Measurements from ENCODE around the gene MLF2. TPM values are rescaled to one million over a fixed set of nuclear protein-coding genes. Genes with fewer than 3 reads are reported as not detected.

The MLF2 gene
- total and polyA plus RNA-seq, 9 of the 15 experiments (the other 6 are each of a cell fraction or from before 2014, with no cell fraction given): 11.4 to 190 (median 139) TPM

GRCh38 chr12:6752921-6753771 lies at the start of gene MLF2 (continued):
- no peak for TF ChIP-seq TCF15 (CRISPR knock-in tag; IDR thresholded peaks at IDR 0.05)
- TF ChIP-seq NFRKB (IDR thresholded peaks at IDR 0.05; ENCODE audit: low read depth): peak; percentile 89
- no peak for TF ChIP-seq NELFE (IDR thresholded peaks at IDR 0.05; ENCODE audit: insufficient read depth, insufficient read length)
- TF ChIP-seq ZNF589 (CRISPR knock-in tag; IDR thresholded peaks at IDR 0.05; ENCODE audit: low read depth): no peak
- TF ChIP-seq MXI1 (IDR thresholded peaks at IDR 0.05; ENCODE audit: low read depth, low read length): no peak
- TF ChIP-seq ZNF695 (CRISPR knock-in tag; IDR thresholded peaks at IDR 0.05): no peak
- no peak for TF ChIP-seq ZNF253 (CRISPR knock-in tag; conservative IDR thresholded peaks at IDR 0.05)
- no peak for TF ChIP-seq GMEB1 (CRISPR knock-in tag; IDR thresholded peaks at IDR 0.05)
- no peak for TF ChIP-seq GATA2 (CRISPR knock-in tag; IDR thresholded peaks at IDR 0.05)
- no peak for TF ChIP-seq ADNP (tag; IDR thresholded peaks at IDR 0.05)
- 0 out of 2 replicates have a peak, but pooled peaks have one; percentile 15 for TF ChIP-seq EP300 (IDR thresholded peaks at IDR 0.05; ENCODE audit: low read length)
- 0 out of 2 replicates have a peak, but pooled peaks have one; percentile 37 for TF ChIP-seq MBD2 (IDR thresholded peaks at IDR 0.05; ENCODE audit: borderline replicate concordance, low read depth)
- no peak for TF ChIP-seq TSC22D4 (tag; IDR thresholded peaks at IDR 0.05)
- no peak for TF ChIP-seq E2F3 (CRISPR knock-in tag; IDR thresholded peaks at IDR 0.05)
- TF ChIP-seq WHSC1 (IDR thresholded peaks at IDR 0.05; ENCODE audit: low read length): no peak
- no peak for TF ChIP-seq ARID3A (IDR thresholded peaks at IDR 0.05; ENCODE audit: borderline replicate concordance, low read depth, low read length)
- TF ChIP-seq ZNF512 (tag; IDR thresholded peaks at IDR 0.05): no peak
- no peak for TF ChIP-seq MTF1 (CRISPR knock-in tag; IDR thresholded peaks at IDR 0.05; ENCODE audit: borderline replicate concordance)
- TF ChIP-seq POU5F1 (IDR thresholded peaks at IDR 0.05; ENCODE audit: borderline replicate concordance, low read depth, low read length, partially characterized antibody): no peak
- TF ChIP-seq BDP1 (IDR thresholded peaks at IDR 0.05; ENCODE audit: insufficient read depth, insufficient read length): no peak
- TF ChIP-seq ZNF354B (CRISPR knock-in tag; IDR thresholded peaks at IDR 0.05): no peak
- TF ChIP-seq ATF6 (CRISPR knock-in tag; IDR thresholded peaks at IDR 0.05): no peak

Data from K562 (cell line).